H1 (cell line): ENCODE results near the gene CDK5RAP2. TPM values are rescaled to one million over a fixed set of nuclear protein-coding genes. Genes with fewer than 3 reads are reported as not detected.

Experiments used
- GABPA ChIP-seq: IDR thresholded peaks from 2 replicates; pipeline ENCODE4 v1.6.1; 2011; ENCODE audit warnings: mild to moderate bottlenecking, low read length, moderate library complexity, borderline replicate concordance; ENCODE audit not compliant: insufficient read depth
- PHF8 ChIP-seq: fragments of 200-600 bp; sonication (generic); conservative IDR thresholded peaks from 2 replicates; pipeline ENCODE4 v1.7.1; 2012; ENCODE audit warnings: low read depth, mild to moderate bottlenecking, inconsistent platforms, low read length, moderate library complexity
- RBBP5 ChIP-seq: IDR thresholded peaks from 2 replicates; pipeline ENCODE4 v1.7.1; 2012; ENCODE audit warnings: low read depth, mild to moderate bottlenecking, inconsistent platforms, low read length, moderate library complexity, borderline replicate concordance
- RFX5 ChIP-seq: IDR thresholded peaks from 2 replicates; pipeline ENCODE4 v1.6.1; 2011; ENCODE audit warnings: low read depth, low read length, improper control_type of control experiment, borderline replicate concordance
- RXRA ChIP-seq: IDR thresholded peaks from 2 replicates; pipeline ENCODE4 v1.6.1; 2011; ENCODE audit warnings: low read depth, mild to moderate bottlenecking, low read length, moderate library complexity; ENCODE audit not compliant: insufficient read depth
- polyA plus RNA-seq, 7 experiments: library from polyadenylated mRNA; depleted of rRNA in 3 of 7; stranded (reverse) in 5 of 7; unstranded in 2 of 7; fragments of >200 nt in 5 of 7; fragments of 200-250 nt in 2 of 7; gene quantifications; 1 replicate in 5 of 7; 2 replicates in 1 of 7; 4 replicates in 1 of 7; pipeline versions ENCODE4 v1.2.1 to v1.2.3, GENCODE V29; 2011 to 2013; ENCODE audit warnings: missing spikeins in 2 of 7, mixed read lengths in 2 of 7
- total RNA-seq: library from RNA; stranded (reverse); fragmentation: NEBNext Ultra II Directional; extraction: Animal tissue kit (Norgen Biotek cat#: 25700); gene quantifications from 2 replicates; pipeline ENCODE4 v1.2.1, GENCODE V29; 2021
- TF ChIP-seq, protein P1 (sequence below): IDR thresholded peaks from 2 replicates; pipeline ENCODE4 v1.6.1; 2011; ENCODE audit warnings: low read depth, mild to moderate bottlenecking, low read length; ENCODE audit not compliant: insufficient read depth

Gene CDK5RAP2
- total and polyA plus RNA-seq, 2 of the 8 experiments (the other 6 are each of a cell fraction or from before 2014, with no cell fraction given): 19.8 to 49.4 TPM

DNA sequence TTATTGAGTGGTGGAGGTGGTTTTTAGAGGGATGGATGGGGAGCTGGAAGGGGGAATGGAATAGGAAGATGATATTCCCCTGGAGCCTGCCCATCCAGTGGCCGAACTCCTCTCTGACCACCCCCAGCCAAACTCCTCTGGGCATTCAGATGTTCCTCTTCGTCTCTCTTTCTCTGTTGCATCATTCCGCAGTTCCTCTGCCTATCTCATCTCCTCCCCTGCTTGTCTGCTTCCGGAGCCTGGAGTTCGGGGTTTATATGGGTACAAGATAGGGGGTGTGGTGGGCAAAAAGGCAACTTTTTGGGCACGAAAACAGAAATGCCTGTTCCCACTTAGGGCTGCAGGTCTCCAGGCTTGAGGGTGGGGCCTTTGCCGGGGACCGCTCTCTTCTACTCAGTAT lies 12.2 kb upstream of the CDK5RAP2 start (continued):
- TF ChIP-seq GABPA (no peak), RFX5 (no peak), PHF8 (no peak), RXRA (no peak), RBBP5 (no peak)
- TF ChIP-seq, protein P1, sequence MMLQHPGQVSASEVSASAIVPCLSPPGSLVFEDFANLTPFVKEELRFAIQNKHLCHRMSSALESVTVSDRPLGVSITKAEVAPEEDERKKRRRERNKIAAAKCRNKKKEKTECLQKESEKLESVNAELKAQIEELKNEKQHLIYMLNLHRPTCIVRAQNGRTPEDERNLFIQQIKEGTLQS: no peak
